ENCODE data around the gene FRMPD1. TPM values are rescaled to one million over a fixed set of nuclear protein-coding genes. Genes with fewer than 3 reads are reported as not detected.

FRMPD1 gene
- total RNA-seq, 1 donor from 2014 or later, result 1.9 TPM

- no peak for DNase-seq (ENCODE audit: missing footprints)
- no peak for ATAC-seq
- intact Hi-C loops (cut with DNase I), result no loop called here
Measured at GRCh38 chr9:37796232-37796631, 145.5 kb downstream of the FRMPD1 start.

Other genes starting within 250 kb of the FRMPD1 start
- 111 TPM for gene GRHPR, start 228.3 kb upstream of the FRMPD1 start, total RNA-seq
- gene ZBTB5, start 185.5 kb upstream of the FRMPD1 start, total RNA-seq, result 5.1 TPM
- gene POLR1E, start 165.0 kb upstream of the FRMPD1 start, total RNA-seq, result 10.5 TPM
- gene FBXO10, start 74.6 kb upstream of the FRMPD1 start, total RNA-seq, result 8.4 TPM
- 62.3 TPM for gene TOMM5, start 58.4 kb upstream of the FRMPD1 start, total RNA-seq
- gene TRMT10B, start 102.9 kb downstream of the FRMPD1 start, total RNA-seq, result 3.2 TPM
- 17.0 TPM for gene EXOSC3, start 134.1 kb downstream of the FRMPD1 start, total RNA-seq
- 22.3 TPM for gene DCAF10, start 149.8 kb downstream of the FRMPD1 start, total RNA-seq

All from Right ventricle myocardium inferior (tissue), 1 donor.